ENCODE data around the gene CDH13. TPM values are rescaled to one million over a fixed set of nuclear protein-coding genes. Genes with fewer than 3 reads are reported as not detected.

CDH13 gene
- total RNA-seq, 1 donor from 2014 or later, result 45.1 TPM

- no peaks in the 10 kb centered on the region for H3K27me3 Mint-ChIP-seq (ENCODE audit: low read depth)
- no peak for TF ChIP-seq CTCF (IDR thresholded peaks at IDR 0.05)
- no peak overlapping the region for H3K4me3 Mint-ChIP-seq (ENCODE audit: unreplicated experiment)
- peaks cover 2% of the 10 kb centered on the region for H3K9me3 Mint-ChIP-seq (ENCODE audit: low read depth)
- H3K36me3 Mint-ChIP-seq (ENCODE audit: low read depth), result peaks cover 2% of the 10 kb centered on the region
- H3K4me1 Mint-ChIP-seq (ENCODE audit: low read depth), result no peaks in the 10 kb centered on the region
- no peak overlapping the region for H3K27ac Mint-ChIP-seq (ENCODE audit: unreplicated experiment)
- DNase-seq (ENCODE audit: low spot score), result no peak
These were observed 592.5 kb downstream of the CDH13 start for GRCh38 chr16:83219285-83219684.

GRCh38 chr16:83220066-83220465 is 593.3 kb downstream of the CDH13 start:
- Mint-ChIP-seq H3K27ac (ENCODE audit: unreplicated experiment) (no peak overlapping the region), H3K27me3 (ENCODE audit: low read depth) (no peaks in the 10 kb centered on the region), H3K9me3 (ENCODE audit: low read depth) (peaks cover 2% of the 10 kb centered on the region), H3K4me1 (ENCODE audit: low read depth) (no peaks in the 10 kb centered on the region), H3K4me3 (ENCODE audit: unreplicated experiment) (no peak overlapping the region), H3K36me3 (ENCODE audit: low read depth) (peaks cover 2% of the 10 kb centered on the region)
- TF ChIP-seq CTCF (IDR thresholded peaks at IDR 0.05), result no peak
- DNase-seq (ENCODE audit: low spot score), result no peak

- H3K9me3 Mint-ChIP-seq (ENCODE audit: low read depth), result no peaks in the 10 kb centered on the region
- H3K36me3 Mint-ChIP-seq (ENCODE audit: low read depth), result no peaks in the 10 kb centered on the region
- H3K27ac Mint-ChIP-seq (ENCODE audit: unreplicated experiment), result no peak overlapping the region
- TF ChIP-seq CTCF (IDR thresholded peaks at IDR 0.05), result no peak
- no peak for DNase-seq (ENCODE audit: low spot score)
- H3K27me3 Mint-ChIP-seq (ENCODE audit: low read depth), result no peaks in the 10 kb centered on the region
- H3K4me1 Mint-ChIP-seq (ENCODE audit: low read depth), result no peaks in the 10 kb centered on the region
- no peak overlapping the region for H3K4me3 Mint-ChIP-seq (ENCODE audit: unreplicated experiment)
These were observed 597.9 kb downstream of the CDH13 start for GRCh38 chr16:83224642-83225041.

- H3K27ac Mint-ChIP-seq (ENCODE audit: unreplicated experiment), result no peak overlapping the region
- H3K36me3 Mint-ChIP-seq (ENCODE audit: low read depth), result no peaks in the 10 kb centered on the region
- no peak overlapping the region for H3K4me3 Mint-ChIP-seq (ENCODE audit: unreplicated experiment)
- H3K4me1 Mint-ChIP-seq (ENCODE audit: low read depth), result no peaks in the 10 kb centered on the region
- TF ChIP-seq CTCF (IDR thresholded peaks at IDR 0.05), result no peak
- H3K9me3 Mint-ChIP-seq (ENCODE audit: low read depth), result no peaks in the 10 kb centered on the region
- no peaks in the 10 kb centered on the region for H3K27me3 Mint-ChIP-seq (ENCODE audit: low read depth)
- no peak for DNase-seq (ENCODE audit: low spot score)
These were observed 600.6 kb downstream of the CDH13 start for GRCh38 chr16:83227336-83227735.

- H3K36me3 Mint-ChIP-seq (ENCODE audit: low read depth), result no peaks in the 10 kb centered on the region
- DNase-seq (ENCODE audit: low spot score), result no peak
- no peaks in the 10 kb centered on the region for H3K4me1 Mint-ChIP-seq (ENCODE audit: low read depth)
- no peaks in the 10 kb centered on the region for H3K27me3 Mint-ChIP-seq (ENCODE audit: low read depth)
- H3K9me3 Mint-ChIP-seq (ENCODE audit: low read depth), result no peaks in the 10 kb centered on the region
- TF ChIP-seq CTCF (IDR thresholded peaks at IDR 0.05), result no peak
- no peak overlapping the region for H3K27ac Mint-ChIP-seq (ENCODE audit: unreplicated experiment)
- H3K4me3 Mint-ChIP-seq (ENCODE audit: unreplicated experiment), result no peak overlapping the region
These were observed 605.0 kb downstream of the CDH13 start for GRCh38 chr16:83231729-83232128.
